Measurements from ENCODE around the gene U2SURP. TPM values are rescaled to one million over a fixed set of nuclear protein-coding genes. Genes with fewer than 3 reads are reported as not detected.

Gene U2SURP
- total RNA-seq, 1 experiment from 2014 or later, result 132 TPM

DNA sequence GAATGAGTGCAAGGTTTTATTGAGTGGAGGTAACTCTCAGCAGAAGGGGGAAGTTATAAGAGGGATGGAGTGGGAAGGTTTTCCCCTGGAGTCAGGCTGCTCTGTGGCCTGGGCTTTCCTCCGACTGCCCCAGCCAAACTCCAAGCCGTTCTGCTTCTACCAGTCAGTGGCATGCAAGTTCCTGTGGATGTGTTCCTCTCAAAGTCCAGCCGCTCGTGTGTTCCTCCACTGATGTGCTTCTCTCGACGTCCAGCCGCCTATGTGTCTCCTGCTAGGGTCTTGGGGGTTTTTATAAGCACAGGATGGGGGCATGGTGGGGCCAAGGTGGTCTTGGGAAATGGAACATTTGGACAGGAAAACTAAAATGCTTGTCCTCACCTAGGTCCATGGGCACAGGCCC, 9.0 kb upstream of the U2SURP start (continued):
- TF ChIP-seq, protein P1, sequence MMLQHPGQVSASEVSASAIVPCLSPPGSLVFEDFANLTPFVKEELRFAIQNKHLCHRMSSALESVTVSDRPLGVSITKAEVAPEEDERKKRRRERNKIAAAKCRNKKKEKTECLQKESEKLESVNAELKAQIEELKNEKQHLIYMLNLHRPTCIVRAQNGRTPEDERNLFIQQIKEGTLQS (IDR thresholded peaks at IDR 0.05), result no peak
- TF ChIP-seq TCF7L2 (IDR thresholded peaks at IDR 0.05; ENCODE audit: borderline replicate concordance, extremely low read depth, insufficient read depth, insufficient read length) (no peak), EZH2 (IDR thresholded peaks at IDR 0.05) (no peak)
- TF ChIP-seq, protein P2, sequence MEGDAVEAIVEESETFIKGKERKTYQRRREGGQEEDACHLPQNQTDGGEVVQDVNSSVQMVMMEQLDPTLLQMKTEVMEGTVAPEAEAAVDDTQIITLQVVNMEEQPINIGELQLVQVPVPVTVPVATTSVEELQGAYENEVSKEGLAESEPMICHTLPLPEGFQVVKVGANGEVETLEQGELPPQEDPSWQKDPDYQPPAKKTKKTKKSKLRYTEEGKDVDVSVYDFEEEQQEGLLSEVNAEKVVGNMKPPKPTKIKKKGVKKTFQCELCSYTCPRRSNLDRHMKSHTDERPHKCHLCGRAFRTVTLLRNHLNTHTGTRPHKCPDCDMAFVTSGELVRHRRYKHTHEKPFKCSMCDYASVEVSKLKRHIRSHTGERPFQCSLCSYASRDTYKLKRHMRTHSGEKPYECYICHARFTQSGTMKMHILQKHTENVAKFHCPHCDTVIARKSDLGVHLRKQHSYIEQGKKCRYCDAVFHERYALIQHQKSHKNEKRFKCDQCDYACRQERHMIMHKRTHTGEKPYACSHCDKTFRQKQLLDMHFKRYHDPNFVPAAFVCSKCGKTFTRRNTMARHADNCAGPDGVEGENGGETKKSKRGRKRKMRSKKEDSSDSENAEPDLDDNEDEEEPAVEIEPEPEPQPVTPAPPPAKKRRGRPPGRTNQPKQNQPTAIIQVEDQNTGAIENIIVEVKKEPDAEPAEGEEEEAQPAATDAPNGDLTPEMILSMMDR (IDR thresholded peaks at IDR 0.05 in 2 of 3, conservative IDR thresholded peaks at IDR 0.05 in 1 of 3; ENCODE audit: borderline replicate concordance in 1 of 3, insufficient read depth in 1 of 3, low read depth in 2 of 3, low read length in 2 of 3), result no peak

DNA sequence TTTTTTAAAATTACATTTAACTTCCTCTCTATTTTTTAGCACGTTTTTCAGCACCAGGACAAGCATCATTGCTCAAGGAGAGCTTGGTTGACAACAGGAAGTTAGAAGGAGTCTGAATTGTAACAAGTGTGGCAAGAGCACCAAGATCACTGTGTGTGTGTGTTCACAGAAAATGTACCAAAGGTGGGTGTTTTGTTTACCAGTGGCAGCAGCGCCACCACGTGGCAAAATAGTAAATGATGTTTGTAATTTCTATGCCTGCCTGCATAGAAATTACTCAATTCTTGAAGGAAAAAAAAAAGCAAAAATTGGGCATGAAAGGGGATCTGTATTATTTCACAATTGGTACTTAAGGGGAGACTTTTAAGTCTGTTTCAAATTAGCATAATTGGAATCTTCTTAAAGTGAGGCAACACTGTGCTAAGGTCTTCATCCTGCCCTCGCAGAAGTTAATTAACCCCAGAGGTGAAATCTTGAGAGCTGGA, 7.4 kb upstream of the U2SURP start:
- ChIA-PET POLR2A (no interaction called here), CTCF (interaction anchor here (0.6 to 4.9 kb wide), 5 partner anchors 9 to 416 kb away, joined by 3 to 33 read pairs (median 4); partner anchors contain the start of gene ATR)

More for the DNA sequence above, 7.4 kb upstream of the U2SURP start:
- Histone ChIP-seq H3K9me2 (ENCODE audit: insufficient read depth) (no peaks in the 10 kb centered on the region), H3K9ac (ENCODE audit: low read length) (no peak overlapping the region), H2AFZ (ENCODE audit: low read depth, low read length, poor library complexity, severe bottlenecking) (peak overlapping the region; percentile 41), H3K27ac (ENCODE audit: low read depth, low read length) (no peak overlapping the region), H3K9me3 (ENCODE audit: control insufficient read depth in 1 of 2, insufficient read depth in 1 of 2, low read depth in 1 of 2, low read length in 2 of 2) (no peaks in the 10 kb centered on the region), H3K4me1 (ENCODE audit: control insufficient read depth in 1 of 2, insufficient read depth in 2 of 2, low read length in 2 of 2) (peaks cover 9 to 20% of the 10 kb centered on the region in 2 experiments; a peak in 3 of 4 replicates), H3K4me2 (ENCODE audit: low read length) (no peak overlapping the region), H4K20me1 (ENCODE audit: insufficient read depth) (no peaks in the 10 kb centered on the region), H3K36me3 (ENCODE audit: control insufficient read depth in 1 of 2, insufficient read depth in 2 of 2, low read length in 2 of 2) (no peaks in the 10 kb centered on the region), H3K79me2 (ENCODE audit: insufficient read depth, low read length) (no peaks in the 10 kb centered on the region), H3K27me3 (ENCODE audit: insufficient read depth, low read length) (no peaks in the 10 kb centered on the region), H3K4me3 (replicated peaks in 1 of 2; ENCODE audit: low read depth in 1 of 2, low read length in 2 of 2) (no peak overlapping the region)
- ATAC-seq, result peak; percentile 78
- RAD21 ChIA-PET (ENCODE audit: low non-redundant PET in 1 of 2, low total read pairs in 2 of 2, uncharacterized antibody in 2 of 2, unreplicated experiment in 2 of 2), result interaction anchor here (0.5 to 0.8 kb wide), 3 partner anchors 165 to 269 kb away, joined by 3 to 5 read pairs (median 4); no protein-coding TSS in a partner anchor
- DNase-seq (ENCODE audit: low read depth, low spot score), result peak; percentile 59
- BruUV-seq (replicated peaks), result no TSS peak
- TF ChIP-seq CEBPB (IDR thresholded peaks at IDR 0.05; ENCODE audit: low read depth), result 0 out of 2 replicates have a peak, but pooled peaks have one; percentile 33
- peak; percentile 89 for TF ChIP-seq RAD21 (IDR thresholded peaks at IDR 0.05; ENCODE audit: low read depth)
- TF ChIP-seq, protein P2 (IDR thresholded peaks at IDR 0.05 in 2 of 3, conservative IDR thresholded peaks at IDR 0.05 in 1 of 3; ENCODE audit: borderline replicate concordance in 1 of 3, insufficient read depth in 1 of 3, low read depth in 2 of 3, low read length in 2 of 3), result peak; percentile 57 to 84 (median 83)
- peak; percentile 8 for TF ChIP-seq YY1 (IDR thresholded peaks at IDR 0.05; ENCODE audit: extremely low read depth, insufficient replicate concordance, low read depth, low read length)
- TF ChIP-seq POLR2A (IDR thresholded peaks at IDR 0.05; ENCODE audit: borderline replicate concordance, extremely low read depth, insufficient read depth, insufficient read length), result no peak
- TF ChIP-seq TCF7L2 (IDR thresholded peaks at IDR 0.05; ENCODE audit: borderline replicate concordance, extremely low read depth, insufficient read depth, insufficient read length), result no peak
- intact Hi-C loops (cut with micrococcal nuclease), result loop anchor here (1.0 to 10.0 kb wide), 4 partner anchors 166 to 868 kb away; partner anchors contain the start of gene XRN1

Measured in HCT116 (cell line).